Esophagus muscularis mucosa (tissue), 4 donors: ENCODE data around the gene PPARD.

ENCODE experiments used
- CTCF ChIP-seq, 3 experiments: fragments of 200-600 bp in 2 of 3; fragments of 450-650 bp in 1 of 3; sonication (generic) in 2 of 3; IDR thresholded peaks; one replicate each; pipeline ENCODE4 v1.5.1; 2017 to 2019; ENCODE audit warnings: antibody characterized with exemption in 3 of 3, mild to moderate bottlenecking in 2 of 3, moderate library complexity in 1 of 3
- EP300 ChIP-seq: sonication (generic); formaldehyde crosslinking; IDR thresholded peaks from one replicate; pipeline ENCODE4 v1.6.1; 2017; ENCODE audit warnings: antibody characterized with exemption
- POLR2AphosphoS5 ChIP-seq, 2 donors: sonication (generic); formaldehyde crosslinking; IDR thresholded peaks; one replicate each; pipeline ENCODE4 v1.6.1; 2017; ENCODE audit warnings: antibody characterized with exemption in 2 of 2

GRCh38 chr6:35352735-35353134 lies 10.4 kb downstream of the PPARD start:
- no peak for TF ChIP-seq CTCF (IDR thresholded peaks at IDR 0.05)
- no peak for TF ChIP-seq POLR2AphosphoS5 (IDR thresholded peaks at IDR 0.05)
- TF ChIP-seq EP300 = no peak
